Measurements from ENCODE around the gene PTOV1. TPM values are rescaled to one million over a fixed set of nuclear protein-coding genes. Genes with fewer than 3 reads are reported as not detected.
A peak's percentile ranks its signal among the peaks of the same experiment; 100 is the strongest.

Gene PTOV1
- total RNA-seq, 4 donors from 2014 or later: 46.2 to 156 (median 82.0) TPM

- no peak for TF ChIP-seq POLR2A (IDR thresholded peaks at IDR 0.05)
- no peak for TF ChIP-seq CTCF (IDR thresholded peaks at IDR 0.05)
- no peaks in the 10 kb centered on the region for H3K27me3 ChIP-seq
- intact Hi-C loops (cut with DNase I; ENCODE audit: low total_unique reads): no loop called here
- H3K36me3 ChIP-seq: no peaks in the 10 kb centered on the region
- H3K9me3 ChIP-seq: no peaks in the 10 kb centered on the region
- peak; percentile 18 to 29 for DNase-seq
- H3K4me3 ChIP-seq: no peak overlapping the region
- H3K27ac ChIP-seq: no peak overlapping the region
- H3K4me1 ChIP-seq: peaks cover 0 to 14% of the 10 kb centered on the region in 2 donors
Measured at GRCh38 chr19:49861541-49862378, 10.8 kb downstream of the PTOV1 start.

GRCh38 chr19:49862391-49863253 is 11.7 kb downstream of the PTOV1 start:
- peaks cover 0 to 16% of the 10 kb centered on the region in 2 donors for H3K4me1 ChIP-seq
- no peaks in the 10 kb centered on the region for H3K9me3 ChIP-seq
- DNase-seq: peak in 1 of 2 donors; percentile 18
- no peaks in the 10 kb centered on the region for H3K27me3 ChIP-seq
- intact Hi-C loops (cut with DNase I; ENCODE audit: low total_unique reads): no loop called here
- no peaks in the 10 kb centered on the region for H3K36me3 ChIP-seq
- no peak overlapping the region for H3K4me3 ChIP-seq
- H3K27ac ChIP-seq: no peak overlapping the region
- TF ChIP-seq POLR2A (IDR thresholded peaks at IDR 0.05) (no peak), CTCF (IDR thresholded peaks at IDR 0.05) (no peak)

- Histone ChIP-seq H3K9me3 (no peaks in the 10 kb centered on the region), H3K36me3 (no peaks in the 10 kb centered on the region), H3K4me3 (no peak overlapping the region), H3K27me3 (no peaks in the 10 kb centered on the region), H3K4me1 (peaks cover 0 to 17% of the 10 kb centered on the region in 2 donors), H3K27ac (no peak overlapping the region)
- intact Hi-C loops (cut with DNase I; ENCODE audit: low total_unique reads): no loop called here
- TF ChIP-seq POLR2A (IDR thresholded peaks at IDR 0.05): no peak
- no peak for TF ChIP-seq CTCF (IDR thresholded peaks at IDR 0.05)
- no peak for DNase-seq
Measured at GRCh38 chr19:49863254-49863934, 12.4 kb downstream of the PTOV1 start.

- peak in 1 of 2 donors; percentile 18 for DNase-seq
- intact Hi-C loops (cut with DNase I; ENCODE audit: low total_unique reads): no loop called here
- Histone ChIP-seq H3K9me3 (no peaks in the 10 kb centered on the region), H3K4me3 (no peak overlapping the region), H3K27me3 (no peaks in the 10 kb centered on the region), H3K4me1 (peaks cover 0 to 23% of the 10 kb centered on the region in 2 donors), H3K36me3 (no peaks in the 10 kb centered on the region), H3K27ac (no peak overlapping the region)
- TF ChIP-seq CTCF (IDR thresholded peaks at IDR 0.05) (no peak), POLR2A (IDR thresholded peaks at IDR 0.05) (no peak)
Measured at GRCh38 chr19:49863935-49864320, 13.0 kb downstream of the PTOV1 start.
